ENCODE data around the gene GNAQ. TPM values are rescaled to one million over a fixed set of nuclear protein-coding genes. Genes with fewer than 3 reads are reported as not detected.

GNAQ gene
- total RNA-seq, 1 experiment from 2014 or later = 28.7 TPM

GRCh38 chr9:77999231-77999631 is 32.4 kb downstream of the GNAQ start:
- TF ChIP-seq SRF (IDR thresholded peaks at IDR 0.05; ENCODE audit: low read depth) = no peak
- no peak for TF ChIP-seq CBX3 (IDR thresholded peaks at IDR 0.05; ENCODE audit: low read depth)
- no peak for TF ChIP-seq EZH2 (IDR thresholded peaks at IDR 0.05)
- no peak for TF ChIP-seq REST (IDR thresholded peaks at IDR 0.05; ENCODE audit: low read depth)
- TF ChIP-seq, protein P1, sequence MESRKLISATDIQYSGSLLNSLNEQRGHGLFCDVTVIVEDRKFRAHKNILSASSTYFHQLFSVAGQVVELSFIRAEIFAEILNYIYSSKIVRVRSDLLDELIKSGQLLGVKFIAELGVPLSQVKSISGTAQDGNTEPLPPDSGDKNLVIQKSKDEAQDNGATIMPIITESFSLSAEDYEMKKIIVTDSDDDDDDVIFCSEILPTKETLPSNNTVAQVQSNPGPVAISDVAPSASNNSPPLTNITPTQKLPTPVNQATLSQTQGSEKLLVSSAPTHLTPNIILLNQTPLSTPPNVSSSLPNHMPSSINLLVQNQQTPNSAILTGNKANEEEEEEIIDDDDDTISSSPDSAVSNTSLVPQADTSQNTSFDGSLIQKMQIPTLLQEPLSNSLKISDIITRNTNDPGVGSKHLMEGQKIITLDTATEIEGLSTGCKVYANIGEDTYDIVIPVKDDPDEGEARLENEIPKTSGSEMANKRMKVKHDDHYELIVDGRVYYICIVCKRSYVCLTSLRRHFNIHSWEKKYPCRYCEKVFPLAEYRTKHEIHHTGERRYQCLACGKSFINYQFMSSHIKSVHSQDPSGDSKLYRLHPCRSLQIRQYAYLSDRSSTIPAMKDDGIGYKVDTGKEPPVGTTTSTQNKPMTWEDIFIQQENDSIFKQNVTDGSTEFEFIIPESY (IDR thresholded peaks at IDR 0.05; ENCODE audit: extremely low read depth, insufficient replicate concordance, low read length) = no peak
- TF ChIP-seq EGR1 (IDR thresholded peaks at IDR 0.05; ENCODE audit: low read depth) = no peak
- no peak for TF ChIP-seq RAD21 (IDR thresholded peaks at IDR 0.05; ENCODE audit: low read depth)
- no peak for TF ChIP-seq FOSL1 (IDR thresholded peaks at IDR 0.05; ENCODE audit: low read depth)
- no peak for TF ChIP-seq YY1 (IDR thresholded peaks at IDR 0.05; ENCODE audit: extremely low read depth, insufficient replicate concordance, low read depth, low read length)
- no peak for TF ChIP-seq CEBPB (IDR thresholded peaks at IDR 0.05; ENCODE audit: low read depth)
- TF ChIP-seq SIN3A (IDR thresholded peaks at IDR 0.05; ENCODE audit: low read depth) = no peak
- TF ChIP-seq, protein P2, sequence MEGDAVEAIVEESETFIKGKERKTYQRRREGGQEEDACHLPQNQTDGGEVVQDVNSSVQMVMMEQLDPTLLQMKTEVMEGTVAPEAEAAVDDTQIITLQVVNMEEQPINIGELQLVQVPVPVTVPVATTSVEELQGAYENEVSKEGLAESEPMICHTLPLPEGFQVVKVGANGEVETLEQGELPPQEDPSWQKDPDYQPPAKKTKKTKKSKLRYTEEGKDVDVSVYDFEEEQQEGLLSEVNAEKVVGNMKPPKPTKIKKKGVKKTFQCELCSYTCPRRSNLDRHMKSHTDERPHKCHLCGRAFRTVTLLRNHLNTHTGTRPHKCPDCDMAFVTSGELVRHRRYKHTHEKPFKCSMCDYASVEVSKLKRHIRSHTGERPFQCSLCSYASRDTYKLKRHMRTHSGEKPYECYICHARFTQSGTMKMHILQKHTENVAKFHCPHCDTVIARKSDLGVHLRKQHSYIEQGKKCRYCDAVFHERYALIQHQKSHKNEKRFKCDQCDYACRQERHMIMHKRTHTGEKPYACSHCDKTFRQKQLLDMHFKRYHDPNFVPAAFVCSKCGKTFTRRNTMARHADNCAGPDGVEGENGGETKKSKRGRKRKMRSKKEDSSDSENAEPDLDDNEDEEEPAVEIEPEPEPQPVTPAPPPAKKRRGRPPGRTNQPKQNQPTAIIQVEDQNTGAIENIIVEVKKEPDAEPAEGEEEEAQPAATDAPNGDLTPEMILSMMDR (IDR thresholded peaks at IDR 0.05 in 2 of 3, conservative IDR thresholded peaks at IDR 0.05 in 1 of 3; ENCODE audit: borderline replicate concordance in 1 of 3, insufficient read depth in 1 of 3, low read depth in 2 of 3, low read length in 2 of 3) = no peak
- TF ChIP-seq ATF3 (IDR thresholded peaks at IDR 0.05) = no peak
- no peak for TF ChIP-seq JUND (IDR thresholded peaks at IDR 0.05)
- TF ChIP-seq POLR2AphosphoS5 (IDR thresholded peaks at IDR 0.05; ENCODE audit: low read depth, low read length) = no peak
- Histone ChIP-seq H3K36me3 (ENCODE audit: control insufficient read depth in 1 of 2, insufficient read depth in 2 of 2, low read length in 2 of 2) (no peaks in the 10 kb centered on the region), H2AFZ (ENCODE audit: low read depth, low read length, poor library complexity, severe bottlenecking) (no peak overlapping the region), H3K4me2 (ENCODE audit: low read length) (no peak overlapping the region), H3K9ac (ENCODE audit: low read length) (no peak overlapping the region), H3K9me3 (ENCODE audit: control insufficient read depth in 1 of 2, insufficient read depth in 1 of 2, low read depth in 1 of 2, low read length in 2 of 2) (no peaks in the 10 kb centered on the region), H3K79me2 (ENCODE audit: insufficient read depth, low read length) (peaks cover 13% of the 10 kb centered on the region; the same call in 1 of the 2 replicates), H3K4me1 (ENCODE audit: control insufficient read depth in 1 of 2, insufficient read depth in 2 of 2, low read length in 2 of 2) (peaks cover 0 to 5% of the 10 kb centered on the region in 2 experiments; a peak in 1 of 4 replicates), H3K27ac (ENCODE audit: low read depth, low read length) (no peak overlapping the region), H3K9me2 (ENCODE audit: insufficient read depth) (no peaks in the 10 kb centered on the region), H3K4me3 (replicated peaks in 1 of 2; ENCODE audit: low read depth in 1 of 2, low read length in 2 of 2) (no peak overlapping the region), H3K27me3 (ENCODE audit: insufficient read depth, low read length) (no peaks in the 10 kb centered on the region), H4K20me1 (ENCODE audit: insufficient read depth) (no peaks in the 10 kb centered on the region)
- DNase-seq (ENCODE audit: low read depth, low spot score) (no peak), ATAC-seq (no peak)
- no TSS peak for BruUV-seq (replicated peaks)
- ChIA-PET POLR2A (no interaction called here), CTCF (no interaction called here), RAD21 (ENCODE audit: low non-redundant PET in 1 of 2, low total read pairs in 2 of 2, uncharacterized antibody in 2 of 2, unreplicated experiment in 2 of 2) (no interaction called here)
- intact Hi-C loops (cut with micrococcal nuclease) = no loop called here
